ENCODE measurements around the gene RFXAP.

DNA sequence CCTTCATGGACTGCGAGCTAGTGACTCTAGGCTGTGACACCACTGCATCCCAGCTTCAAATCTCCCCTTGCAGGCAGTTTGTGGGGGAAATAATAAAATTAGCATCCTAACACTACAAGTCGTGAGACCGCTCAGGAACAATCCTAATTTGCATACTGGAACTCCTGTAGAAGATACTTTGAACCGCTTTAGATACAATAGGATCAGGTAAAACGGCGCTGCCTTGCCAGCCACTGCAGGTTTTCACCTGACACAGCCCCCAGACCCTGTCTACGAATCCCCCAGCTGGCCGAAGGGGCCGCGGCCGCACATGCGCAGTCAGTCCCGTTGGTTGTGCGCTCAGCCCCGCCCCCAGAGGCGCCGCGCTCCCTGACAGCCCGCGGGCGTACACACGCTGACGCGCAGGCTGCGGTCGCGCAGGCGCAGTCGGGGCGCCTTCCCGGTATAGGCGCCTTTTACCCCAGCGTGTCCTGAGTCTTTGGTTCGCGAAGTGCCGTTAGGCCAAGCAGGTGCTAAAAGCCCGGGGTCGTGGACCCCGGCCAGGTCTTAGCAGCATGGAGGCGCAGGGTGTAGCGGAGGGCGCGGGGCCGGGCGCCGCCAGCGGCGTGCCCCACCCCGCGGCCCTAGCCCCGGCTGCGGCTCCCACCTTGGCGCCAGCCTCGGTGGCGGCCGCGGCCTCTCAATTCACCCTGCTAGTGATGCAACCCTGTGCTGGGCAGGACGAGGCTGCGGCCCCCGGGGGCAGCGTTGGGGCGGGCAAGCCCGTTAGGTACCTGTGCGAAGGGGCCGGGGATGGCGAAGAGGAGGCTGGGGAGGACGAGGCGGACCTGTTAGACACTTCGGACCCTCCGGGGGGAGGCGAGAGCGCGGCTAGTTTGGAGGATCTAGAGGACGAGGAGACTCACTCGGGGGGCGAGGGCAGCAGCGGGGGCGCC lies at the start of gene RFXAP:
- peak; percentile 88 for TF ChIP-seq POLR2AphosphoS5 (IDR thresholded peaks at IDR 0.05; ENCODE audit: borderline replicate concordance, low read depth, low read length)
- TF ChIP-seq EZH2 (IDR thresholded peaks at IDR 0.05): no peak
- peak; percentile 85 for TF ChIP-seq FOXP2 (optimal IDR thresholded peaks at IDR 0.05; ENCODE audit: control extremely low read depth, extremely low read length, insufficient read depth)
